K562 (cell line): Measurements from ENCODE around the gene FOXD2. TPM values are rescaled to one million over a fixed set of nuclear protein-coding genes. Genes with fewer than 3 reads are reported as not detected.
A peak's percentile ranks its signal among the peaks of the same experiment; 100 is the strongest.

Experiments used
- CHD4 ChIP-seq: fragments of 200-600 bp; sonication (generic); IDR thresholded peaks from 3 replicates; pipeline ENCODE4 v1.6.1; 2012; ENCODE audit warnings: low read depth, mild to moderate bottlenecking, mixed read lengths, low read length, inconsistent platforms; ENCODE audit not compliant: insufficient read depth, insufficient replicate concordance, poor library complexity, severe bottlenecking
- CREB1 ChIP-seq, 2 experiments: sonication (generic) in 1 of 2; formaldehyde crosslinking in 1 of 2; IDR thresholded peaks; 2 replicates each; pipeline versions ENCODE4 v1.6.1 to v1.8.0; 2012 to 2022; ENCODE audit warnings: inconsistent platforms in 1 of 2, mild to moderate bottlenecking in 1 of 2, missing genetic modification reagents in 1 of 2, moderate library complexity in 1 of 2
- FOXM1 ChIP-seq, 2 experiments: fragments of 450-650 bp in 1 of 2; sonication (generic) in 1 of 2; formaldehyde crosslinking in 1 of 2; IDR thresholded peaks; 2 replicates each; pipeline versions ENCODE4 v1.6.1 to v1.9.0; 2017 to 2022; ENCODE audit warnings: low read depth in 2 of 2, mild to moderate bottlenecking in 2 of 2, missing genetic modification reagents in 1 of 2, moderate library complexity in 1 of 2
- HDGF ChIP-seq: fragments of 450-650 bp; IDR thresholded peaks from 2 replicates; pipeline ENCODE4 v1.6.1; 2016
- MCM2 ChIP-seq: fragments of 450-650 bp; IDR thresholded peaks from 2 replicates; pipeline ENCODE4 v1.6.1; 2017; ENCODE audit warnings: low read depth, mild to moderate bottlenecking
- MCM7 ChIP-seq, 2 experiments: fragments of 450-650 bp; IDR thresholded peaks; 2 replicates each; pipeline ENCODE4 v1.6.1; 2016 to 2018
- MEF2A ChIP-seq: IDR thresholded peaks from 2 replicates; pipeline ENCODE4 v1.6.1; 2011; ENCODE audit warnings: low read depth, mild to moderate bottlenecking, low read length, moderate library complexity; ENCODE audit not compliant: control insufficient read depth
- NR3C1 ChIP-seq: sonication (generic); formaldehyde crosslinking; IDR thresholded peaks from 2 replicates; pipeline ENCODE4 v1.8.1; 2022; ENCODE audit warnings: missing genetic modification reagents
- PCBP2 ChIP-seq: fragments of 200-400 bp; formaldehyde crosslinking; IDR thresholded peaks from 2 replicates; pipeline ENCODE4 v1.6.1; 2018; ENCODE audit warnings: low read length, low read depth, mild to moderate bottlenecking, moderate library complexity; ENCODE audit not compliant: poor library complexity, severe bottlenecking
- PPARD ChIP-seq: fragments of 250-450 bp; sonication (Bioruptor Pico); IDR thresholded peaks from 2 replicates; pipeline ENCODE4 v1.8.0; 2022; ENCODE audit warnings: inconsistent platforms, mild to moderate bottlenecking, moderate library complexity
- RBFOX2 ChIP-seq: fragments of 200-400 bp; formaldehyde crosslinking; IDR thresholded peaks from 2 replicates; pipeline ENCODE4 v1.6.1; 2017; ENCODE audit warnings: low read depth, mild to moderate bottlenecking, low read length, moderate library complexity
- RFX5 ChIP-seq: IDR thresholded peaks from 2 replicates; pipeline ENCODE4 v1.6.1; 2011; ENCODE audit warnings: low read depth, mild to moderate bottlenecking, improper control_type of control experiment, low read length
- SIRT6 ChIP-seq: IDR thresholded peaks from one replicate; pipeline ENCODE4 v1.6.1; 2012; ENCODE audit warnings: low read depth, mild to moderate bottlenecking, control low read depth, inconsistent platforms, low read length, moderate library complexity
- SPI1 ChIP-seq: IDR thresholded peaks from 2 replicates; pipeline ENCODE4 v1.6.1; 2011; ENCODE audit warnings: low read depth, low read length, control low read depth, borderline replicate concordance
- TARDBP ChIP-seq: fragments of 450-650 bp; IDR thresholded peaks from 2 replicates; pipeline ENCODE4 v1.6.1; 2016
- TEAD1 ChIP-seq, 2 experiments: fragments of 450-650 bp in 1 of 2; sonication (generic) in 1 of 2; formaldehyde crosslinking; IDR thresholded peaks; 2 replicates each; pipeline versions ENCODE4 v1.4.0 to v1.8.0; 2020 to 2022; ENCODE audit warnings: mild to moderate bottlenecking in 2 of 2, missing genetic modification reagents in 1 of 2
- TEAD4 ChIP-seq, 2 experiments: sonication (generic) in 1 of 2; formaldehyde crosslinking in 1 of 2; IDR thresholded peaks; 2 replicates each; pipeline versions ENCODE4 v1.6.1 to v1.8.0; 2012 to 2022; ENCODE audit warnings: borderline replicate concordance in 1 of 2, inconsistent platforms in 1 of 2, low read length in 1 of 2, mild to moderate bottlenecking in 1 of 2, missing genetic modification reagents in 1 of 2
- ZNF511 ChIP-seq: sonication (generic); formaldehyde crosslinking; IDR thresholded peaks from 2 replicates; pipeline ENCODE4 v1.8.0; 2022; ENCODE audit warnings: mild to moderate bottlenecking, missing genetic modification reagents
- ZNF512 ChIP-seq: IDR thresholded peaks from 2 replicates; pipeline ENCODE4 v1.6.1; 2016; ENCODE audit warnings: missing genetic modification characterization, missing compliant biosample characterization
- polyA plus RNA-seq, 8 experiments: library from polyadenylated mRNA; depleted of rRNA in 4 of 8; stranded (reverse) in 5 of 8; unstranded in 3 of 8; fragments of >200 nt; fragmentation: Nextera tagmentation in 2 of 8; fragmentation: Illumina TruSeq in 1 of 8; extraction: Ambion mirVana in 2 of 8; extraction: Trizol in 1 of 8; gene quantifications; 2 replicates each; pipeline versions ENCODE4 v1.2.1 to v1.2.3, GENCODE V29; 2011 to 2014; ENCODE audit warnings: inconsistent platforms in 1 of 8, missing spikeins in 1 of 8
- total RNA-seq, 7 experiments: library from RNA; depleted of rRNA in 6 of 7; stranded (reverse); fragments of >200 nt in 6 of 7; fragmentation: Illumina TruSeq in 2 of 7; extraction: Trizol in 2 of 7; gene quantifications; 2 replicates each; pipeline versions ENCODE4 v1.2.1 to v1.2.3, GENCODE V29; 2011 to 2021; ENCODE audit warnings: low replicate concordance in 1 of 7
- TF ChIP-seq, protein P1 (sequence below): fragments of 200-800 bp; sonication (Bioruptor generic); IDR thresholded peaks from 2 replicates; pipeline ENCODE4 v1.6.1; 2017; ENCODE audit warnings: missing genetic modification characterization, missing compliant biosample characterization
- TF ChIP-seq, protein P2 (sequence below): fragments of 450-650 bp; IDR thresholded peaks from 2 replicates; pipeline ENCODE4 v1.6.1; 2016; ENCODE audit warnings: low read depth, mild to moderate bottlenecking, moderate library complexity

FOXD2 gene
- total and polyA plus RNA-seq, 9 of the 15 experiments (the other 6 are each of a cell fraction or from before 2014, with no cell fraction given), result 0.06 to 1.2 (median 0.22) TPM

- TF ChIP-seq, protein P1, sequence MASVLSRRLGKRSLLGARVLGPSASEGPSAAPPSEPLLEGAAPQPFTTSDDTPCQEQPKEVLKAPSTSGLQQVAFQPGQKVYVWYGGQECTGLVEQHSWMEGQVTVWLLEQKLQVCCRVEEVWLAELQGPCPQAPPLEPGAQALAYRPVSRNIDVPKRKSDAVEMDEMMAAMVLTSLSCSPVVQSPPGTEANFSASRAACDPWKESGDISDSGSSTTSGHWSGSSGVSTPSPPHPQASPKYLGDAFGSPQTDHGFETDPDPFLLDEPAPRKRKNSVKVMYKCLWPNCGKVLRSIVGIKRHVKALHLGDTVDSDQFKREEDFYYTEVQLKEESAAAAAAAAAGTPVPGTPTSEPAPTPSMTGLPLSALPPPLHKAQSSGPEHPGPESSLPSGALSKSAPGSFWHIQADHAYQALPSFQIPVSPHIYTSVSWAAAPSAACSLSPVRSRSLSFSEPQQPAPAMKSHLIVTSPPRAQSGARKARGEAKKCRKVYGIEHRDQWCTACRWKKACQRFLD (CRISPR knock-in tag), result no peak
- TF ChIP-seq FOXM1 (IDR thresholded peaks at IDR 0.05; ENCODE audit: low read depth) (no peak), FOXM1 (CRISPR knock-in tag; IDR thresholded peaks at IDR 0.05; ENCODE audit: low read depth) (no peak; the same call in 1 of the 2 replicates), ZNF511 (peak; percentile 26; the same call in 1 of the 2 replicates), ZNF512 (no peak), CHD4 (no peak), RFX5 (no peak), MCM7 (IDR thresholded peaks at IDR 0.05) (no peak), PCBP2 (no peak), RBFOX2 (peak; percentile 83), TARDBP (no peak), SPI1 (no peak), TEAD4 (IDR thresholded peaks at IDR 0.05; ENCODE audit: low read length) (peak; percentile 9; the same call in 1 of the 2 replicates), TEAD4 (CRISPR knock-in tag; IDR thresholded peaks at IDR 0.05; ENCODE audit: borderline replicate concordance) (no peak), TEAD1 (CRISPR knock-in tag; IDR thresholded peaks at IDR 0.05) (peak in 1 of 2 experiments; percentile 53; a peak in 1 of 4 replicates), CREB1 (IDR thresholded peaks at IDR 0.05) (no peak; the same call in 1 of the 2 replicates), CREB1 (CRISPR knock-in tag; IDR thresholded peaks at IDR 0.05) (peak; percentile 63; the same call in 1 of the 2 replicates), MCM2 (no peak), NR3C1 (no peak), SIRT6 (no peak), PPARD (CRISPR knock-in tag) (no peak), HDGF (no peak), MEF2A (no peak)
- TF ChIP-seq, protein P2, sequence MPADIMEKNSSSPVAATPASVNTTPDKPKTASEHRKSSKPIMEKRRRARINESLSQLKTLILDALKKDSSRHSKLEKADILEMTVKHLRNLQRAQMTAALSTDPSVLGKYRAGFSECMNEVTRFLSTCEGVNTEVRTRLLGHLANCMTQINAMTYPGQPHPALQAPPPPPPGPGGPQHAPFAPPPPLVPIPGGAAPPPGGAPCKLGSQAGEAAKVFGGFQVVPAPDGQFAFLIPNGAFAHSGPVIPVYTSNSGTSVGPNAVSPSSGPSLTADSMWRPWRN, result no peak
These were observed at the start of gene FOXD2 (continued) for GRCh38 chr1:47437447-47438164.
